GM21576 (cell line): Measurements from ENCODE around the gene CHPF2.

Experiments
- ATAC-seq: cut with Tn5 transposase; IDR thresholded peaks from one replicate; pipeline ENCODE4 v1.9.1; 2021; ENCODE audit warnings: mild to moderate bottlenecking, moderate library complexity; ENCODE audit not compliant: unreplicated experiment

The CHPF2 gene

DNA sequence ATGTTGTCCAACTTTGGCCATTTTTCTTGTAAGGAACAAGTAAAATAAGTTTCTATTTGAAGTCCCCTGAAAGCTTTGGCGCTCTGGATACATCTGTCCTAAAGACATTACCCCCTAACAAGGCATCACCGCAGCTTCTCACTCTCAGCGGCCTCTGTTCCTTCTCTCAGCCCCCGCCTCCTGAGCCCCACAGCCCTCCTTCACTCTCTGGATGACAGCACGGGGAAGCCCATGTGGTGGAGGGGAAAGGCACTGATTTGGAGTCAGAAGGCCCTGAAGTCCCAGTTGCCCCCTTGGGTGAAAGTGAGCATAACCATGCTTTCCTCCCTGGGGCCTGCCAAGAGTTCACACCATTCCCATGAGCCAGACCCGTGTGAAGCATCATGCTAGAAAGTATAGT, 26.6 kb upstream of the CHPF2 start:
- no peak for ATAC-seq

- ATAC-seq: no peak
Observed at GRCh38 chr7:151206914-151207313, 25.4 kb upstream of the CHPF2 start.

DNA sequence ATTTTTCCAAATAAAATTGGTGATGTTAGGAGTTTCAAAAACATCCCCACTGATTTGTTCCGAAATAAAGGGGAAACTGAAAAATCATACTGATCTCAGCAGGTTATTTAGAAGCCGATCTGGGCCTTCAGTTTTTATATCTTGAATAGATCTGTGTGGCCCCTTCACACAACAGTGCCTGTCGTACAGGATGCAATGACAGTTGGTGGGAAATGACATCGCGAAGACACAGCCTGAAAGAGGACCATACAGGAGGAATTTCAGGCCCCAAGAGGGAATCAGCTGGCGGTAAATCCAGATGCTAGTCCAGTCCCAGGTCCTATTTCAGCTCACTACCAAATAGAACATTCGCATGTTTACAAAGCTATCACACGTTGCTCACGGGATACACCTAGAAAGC, 25.0 kb upstream of the CHPF2 start:
- no peak for ATAC-seq

- ATAC-seq: no peak
Observed at GRCh38 chr7:151207804-151208203, 24.5 kb upstream of the CHPF2 start.

GRCh38 chr7:151208253-151208862, 23.9 kb upstream of the CHPF2 start:
- no peak for ATAC-seq

DNA sequence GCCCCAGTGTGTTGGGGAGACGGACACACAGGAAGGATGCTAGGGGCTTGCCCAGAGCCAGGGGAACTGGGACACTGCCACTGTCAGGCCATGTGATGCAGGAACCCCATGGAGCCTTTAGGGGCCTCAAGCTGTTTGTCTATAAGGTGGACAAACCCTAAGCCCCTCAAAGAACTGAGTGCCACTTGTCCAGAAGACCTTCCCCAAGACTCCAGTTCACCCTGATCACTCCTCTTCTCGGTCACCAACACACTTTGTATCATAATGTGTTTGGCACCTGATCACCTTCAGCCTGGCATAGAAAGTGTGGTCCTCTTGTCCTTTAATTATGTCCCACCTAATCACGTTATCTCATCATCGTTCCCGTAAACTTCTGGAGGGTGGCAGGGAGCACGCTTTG, 22.7 kb upstream of the CHPF2 start:
- no peak for ATAC-seq

DNA sequence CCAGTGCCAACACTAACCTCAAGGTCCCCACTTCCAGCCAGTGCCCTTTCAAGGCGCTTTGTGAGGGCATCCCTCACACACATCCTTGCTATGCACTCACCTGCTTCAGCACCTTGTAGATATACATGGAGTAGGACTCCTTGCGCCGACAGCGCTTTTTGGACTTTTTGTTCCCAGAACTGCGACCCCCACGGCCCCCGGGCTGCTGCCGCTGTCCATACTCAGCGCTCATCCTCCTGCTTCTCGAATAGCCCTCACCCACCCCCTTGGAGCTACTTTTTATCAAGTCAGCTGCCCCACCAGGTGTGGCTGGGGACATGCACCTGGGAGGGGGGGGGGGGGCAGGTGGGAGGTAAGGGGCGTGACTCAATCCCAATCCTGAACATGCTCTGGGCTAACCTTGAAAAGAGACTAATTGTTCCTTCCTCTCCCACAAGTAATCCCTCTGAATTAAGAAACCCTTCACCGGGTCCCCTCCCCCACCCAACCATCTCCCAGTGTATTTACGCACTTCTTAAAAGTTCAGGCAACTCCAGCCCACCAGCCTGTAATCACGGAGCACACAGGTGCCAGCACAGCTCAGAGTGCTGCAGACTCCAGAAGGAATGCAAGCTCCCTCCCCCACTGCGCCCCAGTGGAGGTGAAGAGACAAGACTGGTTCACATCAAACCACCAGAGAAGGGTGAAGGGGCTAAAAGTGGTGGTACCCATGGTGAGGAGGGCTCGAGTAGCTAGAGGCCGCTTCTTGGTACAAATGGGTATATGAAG, 22.0 kb upstream of the CHPF2 start, which contains the start of gene H2BK1:
Gene H2BK1, minus strand, starts transcription at position 402 of the 768 bp plus-strand sequence. Its CDS starts 170 bp downstream, at position 232.
- no peak for ATAC-seq

- no peak for ATAC-seq
Observed at GRCh38 chr7:151211155-151211772, 21.0 kb upstream of the CHPF2 start.

DNA sequence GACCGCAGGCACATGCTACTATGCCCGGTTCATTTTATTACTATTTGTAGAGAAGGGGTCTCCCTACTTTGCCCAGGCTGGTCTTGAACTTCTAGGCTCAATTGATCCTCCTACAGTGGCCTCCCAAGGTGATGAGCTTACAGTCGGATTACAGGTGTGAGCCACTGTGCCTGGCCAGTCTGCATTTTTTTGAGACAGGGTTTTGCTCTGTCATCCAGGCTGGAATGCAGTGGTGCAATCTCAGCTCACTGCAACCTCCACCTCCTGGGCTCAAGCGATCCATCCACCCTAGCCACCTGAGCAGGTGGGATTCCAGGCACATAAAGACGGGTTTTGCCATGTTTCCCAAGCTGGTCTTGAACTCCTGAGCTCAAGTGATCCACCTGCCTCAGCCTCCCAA, 19.7 kb upstream of the CHPF2 start:
- ATAC-seq: no peak

- ATAC-seq: no peak
Observed at GRCh38 chr7:151213826-151214225, 18.5 kb upstream of the CHPF2 start.

DNA sequence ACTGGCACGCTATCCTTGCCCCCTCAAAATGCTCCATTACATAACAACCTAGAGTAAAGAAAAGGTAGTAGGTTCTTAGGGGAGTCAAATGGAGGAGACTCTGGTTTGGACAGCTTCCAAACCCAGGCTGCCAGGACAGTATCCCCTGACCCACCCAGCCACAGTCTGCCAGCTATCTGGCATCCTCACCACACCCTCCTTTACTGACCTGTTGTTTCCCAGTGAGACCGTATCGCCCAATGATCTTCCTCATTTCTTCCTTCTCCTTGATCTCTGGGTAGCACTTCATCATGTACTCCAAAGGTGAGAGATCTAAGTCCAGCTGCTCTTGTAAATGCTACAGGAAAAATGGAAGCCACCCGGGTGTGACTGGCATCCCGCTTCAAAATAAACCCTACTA, 16.9 kb upstream of the CHPF2 start:
- no peak for ATAC-seq

GRCh38 chr7:151218170-151218569, 14.1 kb upstream of the CHPF2 start:
- ATAC-seq: no peak

GRCh38 chr7:151223728-151224127, 8.6 kb upstream of the CHPF2 start:
- no peak for ATAC-seq

- no peak for ATAC-seq
Observed at GRCh38 chr7:151225948-151226510, 6.3 kb upstream of the CHPF2 start.

DNA sequence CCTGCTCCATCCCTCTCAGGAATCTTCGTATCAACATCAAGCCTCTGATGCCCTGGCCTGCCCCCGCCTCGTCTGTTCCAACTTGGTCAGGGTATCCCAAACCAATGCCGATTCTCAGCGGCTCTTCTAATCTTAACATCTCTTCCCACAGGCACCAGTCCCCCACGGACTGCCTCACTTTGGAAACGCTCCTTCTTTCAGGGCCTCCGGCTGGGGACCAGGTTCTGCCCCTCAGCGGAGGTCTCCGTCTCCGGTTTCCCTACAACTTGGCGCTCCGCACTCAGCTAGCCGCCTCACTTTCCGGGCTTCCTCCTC, 5.8 kb upstream of the CHPF2 start:
- peak; percentile 12 for ATAC-seq

DNA sequence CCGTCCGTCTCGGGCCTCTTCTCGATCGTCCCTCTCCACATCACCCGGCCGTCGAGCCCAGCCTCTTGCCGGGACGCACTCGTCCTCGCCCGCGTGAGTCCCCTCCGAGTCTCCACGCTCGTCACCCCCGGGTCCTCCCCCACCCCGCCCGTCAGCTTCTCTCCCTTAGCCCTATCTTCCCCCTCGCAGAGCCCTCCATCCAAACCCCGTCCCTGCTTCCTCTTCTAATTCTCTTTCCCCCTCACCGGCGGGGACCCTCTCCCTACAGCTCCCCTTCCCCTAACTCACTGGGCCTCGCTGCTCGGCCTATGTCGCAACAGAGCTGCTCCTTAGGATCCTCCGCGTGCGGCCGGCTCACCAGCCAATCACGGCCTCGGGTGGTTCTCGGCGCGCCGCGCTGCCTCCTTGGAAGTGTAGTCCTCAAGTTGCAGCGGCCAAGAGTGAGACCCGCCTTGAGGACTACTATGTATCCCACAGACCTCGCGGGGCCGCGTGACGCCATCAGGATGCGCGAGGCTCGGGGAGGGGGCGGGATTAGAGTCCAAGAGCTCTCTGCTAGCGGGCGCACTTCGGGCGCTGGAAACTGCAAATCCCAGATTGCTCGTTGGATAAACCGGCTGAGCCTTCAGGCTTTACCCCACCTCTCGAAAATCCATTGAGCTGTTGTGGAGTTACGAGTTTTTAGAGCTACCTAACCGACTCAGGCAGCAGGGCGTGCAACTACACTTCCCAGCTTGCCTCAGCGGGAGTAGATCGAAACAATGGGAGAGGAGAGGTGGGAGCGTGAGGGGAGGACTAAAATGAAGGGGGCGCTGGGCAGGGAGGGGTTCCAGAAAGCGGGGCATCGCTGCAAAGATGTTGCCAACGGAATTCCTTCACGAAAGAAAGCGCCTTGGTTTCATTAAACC, 5.2 kb upstream of the CHPF2 start, which contains the start of gene ABCF2:
Gene ABCF2, minus strand, starts transcription at position 331 of the 908 bp plus-strand sequence. CDS start 747 bp downstream, outside the sequence.
- ATAC-seq: peak; percentile 99

DNA sequence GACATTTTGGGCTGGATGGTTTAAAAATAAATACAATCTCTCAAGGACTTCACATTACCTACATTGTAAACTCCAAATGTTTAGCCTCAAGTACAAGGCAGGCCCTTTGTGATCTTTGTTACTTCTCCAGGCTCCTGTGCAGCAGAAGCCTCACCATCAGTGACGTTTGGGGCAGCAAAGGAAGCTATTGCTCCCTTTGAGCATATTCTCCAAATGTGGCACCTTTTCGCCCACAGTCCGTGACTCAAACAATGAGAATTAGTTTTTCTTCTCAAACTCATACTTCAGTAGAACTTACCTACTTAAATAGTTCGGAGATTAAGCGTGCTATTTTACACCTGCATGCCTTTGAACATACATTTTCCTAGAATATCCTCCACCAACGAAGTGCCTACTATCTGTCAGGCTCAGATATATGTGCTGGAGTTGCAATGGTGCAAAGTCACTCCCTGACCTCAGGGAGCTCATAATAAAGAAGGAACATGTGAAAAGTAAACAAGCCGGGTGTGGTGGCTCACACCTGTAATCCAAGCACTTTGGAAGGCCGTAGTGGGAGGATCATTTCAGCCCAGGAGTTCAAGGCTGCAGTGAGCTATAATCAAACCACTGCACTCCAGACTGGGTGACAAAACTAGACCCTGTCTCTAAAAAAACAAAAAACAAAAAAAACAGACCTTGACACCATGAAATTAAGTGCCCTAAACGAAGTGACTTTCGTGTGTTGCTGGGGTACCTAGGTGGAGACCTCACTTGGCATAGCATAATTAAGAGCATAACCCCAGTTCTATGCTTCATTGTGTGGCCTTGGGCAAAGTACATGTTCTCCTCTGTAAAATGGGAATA, 4.0 kb upstream of the CHPF2 start:
- ATAC-seq: no peak

- ATAC-seq: no peak
Observed at GRCh38 chr7:151229249-151229648, 3.0 kb upstream of the CHPF2 start.

DNA sequence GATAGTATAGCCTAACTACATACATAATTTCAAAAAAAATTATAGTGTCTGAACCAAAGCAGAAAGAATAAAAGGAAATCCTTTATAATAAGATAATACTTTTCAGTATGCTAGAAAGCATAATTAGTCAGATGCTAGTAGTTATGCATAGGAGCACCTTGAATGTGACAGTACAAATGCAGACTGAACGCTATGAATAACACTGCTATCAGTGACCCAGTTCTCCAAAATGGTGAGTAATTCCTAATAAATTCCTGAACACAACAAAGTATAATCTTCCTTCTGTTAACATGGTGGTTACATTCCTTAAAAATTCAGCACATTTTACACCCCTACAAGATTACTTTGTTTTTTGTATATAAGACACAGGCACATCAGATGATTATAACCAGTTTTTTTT, 1.2 kb upstream of the CHPF2 start:
- no peak for ATAC-seq
